GM18867 (cell line): ENCODE results near the gene DIP2C.
"Not testable (repeated sequence)": the region's sequence is repeated elsewhere in the genome, so short reads cannot be mapped to it uniquely, and the experiment has no call there.

ENCODE experiments used
- ATAC-seq: cut with Tn5 transposase; IDR thresholded peaks from one replicate; pipeline ENCODE4 v1.9.1; 2021; ENCODE audit warnings: mild to moderate bottlenecking, moderate library complexity; ENCODE audit not compliant: unreplicated experiment

Gene DIP2C

DNA sequence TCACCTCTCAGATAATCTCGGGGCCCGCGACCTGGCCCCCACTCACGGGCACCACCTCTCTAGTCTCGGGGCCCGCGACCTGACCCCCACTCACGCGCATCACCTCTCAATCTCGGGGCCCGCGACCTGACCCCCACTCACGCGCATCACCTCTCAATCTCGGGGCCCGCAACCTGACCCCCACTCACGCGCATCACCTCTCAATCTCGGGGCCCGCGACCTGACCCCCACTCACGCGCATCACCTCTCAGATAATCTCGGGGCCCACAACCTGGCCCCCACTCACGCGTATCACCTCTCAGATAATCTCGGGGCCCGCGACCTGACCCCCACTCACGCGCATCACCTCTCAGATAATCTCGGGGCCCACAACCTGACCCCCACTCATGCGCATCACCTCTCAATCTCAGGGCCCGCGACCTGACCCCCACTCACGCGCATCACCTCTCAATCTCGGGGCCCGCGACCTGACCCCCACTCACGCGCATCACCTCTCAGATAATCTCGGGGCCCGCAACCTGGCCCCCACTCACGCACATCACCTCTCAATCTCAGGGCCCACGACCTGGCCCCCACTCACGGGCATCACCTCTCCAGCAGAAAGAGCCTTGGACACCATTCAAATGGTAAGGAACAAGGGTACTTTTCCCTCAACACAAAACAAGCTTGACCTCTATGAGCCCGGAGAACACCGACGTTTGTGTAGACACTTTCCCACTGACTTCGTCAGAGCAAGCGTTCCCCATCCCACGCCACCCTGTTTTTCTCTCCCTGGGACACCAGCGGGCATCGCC, 104.8 kb downstream of the DIP2C start:
- not testable (repeated sequence) for ATAC-seq

GRCh38 chr10:583433-583832, 106.0 kb downstream of the DIP2C start:
- no peak for ATAC-seq

- ATAC-seq = no peak
Observed at GRCh38 chr10:581776-582330, 107.6 kb downstream of the DIP2C start.

- no peak for ATAC-seq
Observed at GRCh38 chr10:580778-581177, 108.7 kb downstream of the DIP2C start.

GRCh38 chr10:576130-576465, 113.4 kb downstream of the DIP2C start:
- no peak for ATAC-seq

GRCh38 chr10:575402-576129, 113.9 kb downstream of the DIP2C start:
- no peak for ATAC-seq

DNA sequence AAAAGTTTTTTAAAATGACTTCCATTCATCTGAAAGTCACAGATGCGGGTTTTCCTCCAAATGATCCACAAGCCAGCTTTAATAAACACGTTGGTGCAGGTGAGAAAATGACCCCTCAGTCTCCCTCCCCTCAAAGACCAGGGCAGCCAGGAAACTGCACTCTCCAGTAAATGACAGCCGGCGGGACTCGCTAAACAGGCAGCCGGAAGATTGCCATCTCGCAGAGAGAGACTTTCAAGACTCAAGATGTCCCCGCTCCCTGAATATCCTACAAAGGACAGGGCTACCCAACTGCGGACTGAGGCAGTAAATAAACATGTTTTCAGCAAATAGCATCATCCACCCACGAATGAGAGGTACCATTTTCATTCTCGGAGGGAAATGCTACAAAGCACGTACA, 116.8 kb downstream of the DIP2C start:
- ATAC-seq = no peak

- no peak for ATAC-seq
Observed at GRCh38 chr10:571688-572451, 117.6 kb downstream of the DIP2C start.

DNA sequence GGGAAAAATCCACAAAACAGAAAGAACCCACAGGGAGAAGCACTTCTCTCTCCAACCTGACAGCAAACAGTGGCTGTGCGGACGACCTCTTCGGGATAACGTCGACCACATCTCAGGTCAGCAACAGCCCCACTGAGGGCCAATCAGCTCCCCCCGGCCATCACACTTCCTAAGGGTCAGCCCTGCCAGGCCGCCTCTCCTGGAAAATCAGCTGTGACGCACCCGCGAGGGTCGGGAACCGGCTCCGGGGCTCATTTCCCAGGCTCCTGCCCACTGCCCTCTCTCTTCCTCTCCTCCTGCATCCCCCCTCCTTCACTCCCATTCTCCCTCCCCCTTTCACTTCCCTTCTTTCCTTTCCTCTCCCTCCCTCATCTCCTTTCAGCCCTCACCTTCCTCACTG, 118.3 kb downstream of the DIP2C start:
- no peak for ATAC-seq

GRCh38 chr10:570628-571163, 118.8 kb downstream of the DIP2C start:
- no peak for ATAC-seq

DNA sequence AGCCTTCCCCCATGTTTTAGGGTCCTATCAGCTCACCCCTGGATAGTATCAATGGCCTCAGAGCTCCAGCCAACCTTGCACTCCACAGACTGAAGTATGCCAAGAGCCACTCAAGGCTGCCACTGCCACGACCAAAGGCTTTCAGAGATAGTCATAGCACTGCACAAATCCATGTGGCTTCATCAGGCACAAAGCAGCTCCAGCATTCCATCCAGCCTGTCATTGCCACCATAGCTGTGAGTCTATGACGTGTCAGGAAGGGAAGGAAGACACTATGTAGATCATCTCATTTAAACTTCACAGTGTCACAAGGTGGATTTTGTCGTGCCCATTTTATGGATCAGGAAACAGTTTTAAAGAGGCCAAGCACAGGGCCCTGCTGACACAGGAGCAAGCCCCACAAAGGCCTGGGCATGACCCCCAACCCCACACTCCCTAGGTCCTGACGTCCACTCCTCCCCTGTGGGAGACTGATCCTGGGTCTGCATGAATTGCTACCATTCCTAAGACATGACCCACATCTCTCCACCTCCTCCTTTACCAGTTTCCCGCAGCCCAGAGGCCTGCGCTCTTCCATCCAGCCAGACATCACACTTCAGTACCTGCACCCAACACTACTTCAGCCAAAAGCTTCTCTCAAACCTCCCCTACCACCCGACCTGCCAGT, 119.4 kb downstream of the DIP2C start:
- ATAC-seq = no peak

DNA sequence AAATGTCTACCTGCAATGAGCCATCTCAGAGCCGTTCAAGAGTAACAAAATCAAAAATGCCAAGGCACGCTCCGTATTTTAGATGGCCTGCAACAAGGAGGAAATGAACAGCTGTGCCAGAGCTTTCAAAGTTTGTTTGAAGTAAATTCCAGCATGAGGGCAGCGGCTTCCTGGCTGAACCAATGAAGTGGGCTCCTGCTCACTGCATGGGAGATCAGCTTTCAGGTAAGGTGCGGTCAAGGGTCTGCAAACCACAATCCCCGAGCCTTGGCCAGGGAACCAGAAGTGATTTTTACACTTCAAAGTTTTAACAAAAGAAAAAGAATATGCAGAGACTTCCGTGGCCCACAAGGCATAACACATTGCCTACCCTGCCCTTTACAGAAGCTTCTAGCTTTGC, 120.6 kb downstream of the DIP2C start:
- no peak for ATAC-seq

GRCh38 chr10:567869-568268, 121.6 kb downstream of the DIP2C start:
- no peak for ATAC-seq

- ATAC-seq = no peak
Observed at GRCh38 chr10:566241-566885, 123.1 kb downstream of the DIP2C start.

GRCh38 chr10:565676-566075, 123.8 kb downstream of the DIP2C start:
- no peak for ATAC-seq

- no peak for ATAC-seq
Observed at GRCh38 chr10:565146-565545, 124.3 kb downstream of the DIP2C start.

GRCh38 chr10:563827-564226, 125.6 kb downstream of the DIP2C start:
- ATAC-seq = no peak

- no peak for ATAC-seq
Observed at GRCh38 chr10:562142-562541, 127.3 kb downstream of the DIP2C start.

GRCh38 chr10:561721-562120, 127.7 kb downstream of the DIP2C start:
- no peak for ATAC-seq

DNA sequence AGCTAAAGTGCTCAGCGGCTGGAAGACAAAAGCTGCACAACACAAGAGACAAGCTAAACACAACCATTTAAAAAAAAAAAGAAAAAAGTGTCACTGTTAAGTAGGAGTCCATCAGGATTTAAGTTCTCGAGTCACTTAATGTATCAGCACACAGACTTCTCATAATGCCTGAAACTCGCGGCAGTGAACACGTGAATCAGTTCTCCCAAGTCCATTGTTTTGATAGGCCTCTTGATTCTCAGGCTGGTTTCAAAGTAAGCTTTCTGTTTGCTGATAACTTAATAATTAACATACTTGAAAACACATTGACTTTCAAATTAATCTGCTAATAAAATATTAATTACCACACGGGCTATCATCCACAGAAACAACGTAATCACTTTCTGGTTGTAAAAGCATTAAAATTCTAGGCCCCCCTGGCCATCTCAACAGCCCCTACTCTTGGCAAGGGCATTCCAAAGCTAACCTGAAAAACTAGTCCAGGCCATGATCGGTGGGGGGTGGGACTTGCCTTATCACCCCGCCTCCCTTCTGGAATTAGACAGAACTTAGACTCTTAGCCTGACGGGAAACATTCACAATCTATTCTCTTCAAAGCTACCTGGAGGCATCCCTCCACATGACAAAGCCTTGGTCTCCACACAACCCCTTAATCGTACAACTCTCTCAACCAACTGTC, 129.0 kb downstream of the DIP2C start:
- no peak for ATAC-seq
